GM12892 (cell line): ENCODE data around the gene NDOR1.

Experiments
- POLR2A ChIP-seq: IDR thresholded peaks from 2 replicates; pipeline ENCODE4 v1.6.1; 2011; ENCODE audit warnings: low read depth, low read length, control low read depth
- POLR2AphosphoS5 ChIP-seq: IDR thresholded peaks from 2 replicates; pipeline ENCODE4 v1.6.1; 2011; ENCODE audit warnings: low read depth, low read length, control low read depth
- TAF1 ChIP-seq: IDR thresholded peaks from 2 replicates; pipeline ENCODE4 v1.6.1; 2011; ENCODE audit warnings: low read depth, mild to moderate bottlenecking, control low read depth, low read length, borderline replicate concordance

- TF ChIP-seq POLR2A, result no peak
- no peak for TF ChIP-seq POLR2AphosphoS5
- TF ChIP-seq TAF1, result no peak
Observed at GRCh38 chr9:137218754-137219271, 13.3 kb downstream of the NDOR1 start.
